DMS53 treated with DMSO at 0.1 percent for 48 hours (cell line): ENCODE measurements around the gene KCNH6.

Experiments
- DNase-seq: peaks from one replicate; lab custom pipeline; 2025; ENCODE audit not compliant: unreplicated experiment; lab: John Stamatoyannopoulos, UW

Gene KCNH6

GRCh38 chr17:63595132-63595531 lies 72.0 kb downstream of the KCNH6 start:
- no peak for DNase-seq
